ENCODE measurements around the gene ZBED4.

- TF ChIP-seq FOXP4 (CRISPR knock-in tag; IDR thresholded peaks at IDR 0.05) (no peak), ZSCAN18 (CRISPR knock-in tag; IDR thresholded peaks at IDR 0.05) (no peak), E2F5 (CRISPR knock-in tag; IDR thresholded peaks at IDR 0.05) (no peak), CTCF (IDR thresholded peaks at IDR 0.05) (no peak), USF1 (CRISPR knock-in tag; IDR thresholded peaks at IDR 0.05) (no peak), NR1H2 (CRISPR knock-in tag; IDR thresholded peaks at IDR 0.05) (no peak), ESRRA (CRISPR knock-in tag; IDR thresholded peaks at IDR 0.05; ENCODE audit: borderline replicate concordance) (no peak), ETV6 (CRISPR knock-in tag; IDR thresholded peaks at IDR 0.05) (no peak), ZNF532 (CRISPR knock-in tag; IDR thresholded peaks at IDR 0.05; ENCODE audit: borderline replicate concordance) (no peak)
Observed at GRCh38 chr22:49930596-49931412, 77.2 kb downstream of the ZBED4 start.
